GM19328 (cell line): ENCODE results near the gene ANAPC1.
"Not testable (repeated sequence)": the region's sequence is repeated elsewhere in the genome, so short reads cannot be mapped to it uniquely, and the experiment has no call there.

Experiments
- ATAC-seq: cut with Tn5 transposase; IDR thresholded peaks from one replicate; pipeline ENCODE4 v1.9.1; 2021; ENCODE audit warnings: mild to moderate bottlenecking, moderate library complexity; ENCODE audit not compliant: unreplicated experiment

ANAPC1 gene

GRCh38 chr2:111883661-111884591 lies at the start of gene ANAPC1:
TSS of gene ANAPC1 (minus strand) at chr2:111884193. CDS start at chr2:111880825, 3,368 bp downstream.
- peak; percentile 89 for ATAC-seq

- no peak for ATAC-seq
Observed at GRCh38 chr2:111932841-111933291, 48.9 kb upstream of the ANAPC1 start.

- no peak for ATAC-seq
Observed at GRCh38 chr2:111930875-111931274, 46.9 kb upstream of the ANAPC1 start.

- ATAC-seq: no peak
Observed at GRCh38 chr2:111930409-111930808, 46.4 kb upstream of the ANAPC1 start.

GRCh38 chr2:111927723-111928122 lies 43.7 kb upstream of the ANAPC1 start:
- ATAC-seq: no peak

GRCh38 chr2:111924617-111925107 lies 40.7 kb upstream of the ANAPC1 start:
- ATAC-seq: no peak

GRCh38 chr2:111923276-111923804 lies 39.3 kb upstream of the ANAPC1 start:
- ATAC-seq: no peak

- no peak for ATAC-seq
Observed at GRCh38 chr2:111919794-111920608, 36.0 kb upstream of the ANAPC1 start.

- ATAC-seq: no peak
Observed at GRCh38 chr2:111919365-111919764, 35.4 kb upstream of the ANAPC1 start.

GRCh38 chr2:111918383-111918806 lies 34.4 kb upstream of the ANAPC1 start:
- no peak for ATAC-seq

- no peak for ATAC-seq
Observed at GRCh38 chr2:111917106-111917505, 33.1 kb upstream of the ANAPC1 start.

- no peak for ATAC-seq
Observed at GRCh38 chr2:111912547-111912946, 28.6 kb upstream of the ANAPC1 start.

- ATAC-seq: not testable (repeated sequence)
Observed at GRCh38 chr2:111911295-111911977, 27.4 kb upstream of the ANAPC1 start.

- no peak for ATAC-seq
Observed at GRCh38 chr2:111910609-111911277, 26.8 kb upstream of the ANAPC1 start.

GRCh38 chr2:111909997-111910396 lies 26.0 kb upstream of the ANAPC1 start:
- ATAC-seq: not testable (repeated sequence)

GRCh38 chr2:111909079-111909478 lies 25.1 kb upstream of the ANAPC1 start:
- no peak for ATAC-seq

- ATAC-seq: no peak
Observed at GRCh38 chr2:111908578-111908977, 24.6 kb upstream of the ANAPC1 start.

GRCh38 chr2:111905990-111906735 lies 22.2 kb upstream of the ANAPC1 start:
- ATAC-seq: no peak

GRCh38 chr2:111905475-111905869 lies 21.5 kb upstream of the ANAPC1 start:
- ATAC-seq: not testable (repeated sequence)
